ENCODE data around the gene KCNH1. TPM values are rescaled to one million over a fixed set of nuclear protein-coding genes. Genes with fewer than 3 reads are reported as not detected.

Gene KCNH1
- total and polyA plus RNA-seq, 2 experiments from 2014 or later = 0.71 to 1.8 TPM

GRCh38 chr1:210702506-210702905 is 431.4 kb downstream of the KCNH1 start:
- H3K9me3 ChIP-seq (ENCODE audit: low read depth) = no peaks in the 10 kb centered on the region
- no peaks in the 10 kb centered on the region for H3K27me3 ChIP-seq (replicated peaks; ENCODE audit: insufficient read depth)
- H3K4me1 ChIP-seq (ENCODE audit: insufficient read depth) = no peaks in the 10 kb centered on the region
- H3K9me2 ChIP-seq (ENCODE audit: insufficient read depth) = no peaks in the 10 kb centered on the region
- no peak overlapping the region for H3K4me2 ChIP-seq (ENCODE audit: unreplicated experiment)
- no peak overlapping the region for H3K4me3 ChIP-seq
- in situ Hi-C loops (cut with MboI) = no loop called here
- no peak overlapping the region for H3K27ac ChIP-seq
- H3K9ac ChIP-seq = no peak overlapping the region
- no peaks in the 10 kb centered on the region for H4K20me1 ChIP-seq (ENCODE audit: insufficient read depth)
- H3K79me2 ChIP-seq (ENCODE audit: insufficient read depth) = no peaks in the 10 kb centered on the region
- no peak overlapping the region for H2AFZ ChIP-seq
- no peaks in the 10 kb centered on the region for H3F3A ChIP-seq (ENCODE audit: insufficient read depth)
- 32 to 39% methylated on average over 2 of the region's 2 CpGs for WGBS, 2 experiments (ENCODE audit: low coverage in 1 of 2, low lambda C conversion rate in 2 of 2, missing lambda C conversion rate in 2 of 2)
- no peak for TF ChIP-seq EZH2phosphoT487 (IDR thresholded peaks at IDR 0.05; ENCODE audit: insufficient read depth, low read depth)
- no peak for TF ChIP-seq EZH2 (IDR thresholded peaks at IDR 0.05; ENCODE audit: insufficient read depth, poor library complexity, severe bottlenecking)
- DNase-seq = no peak
- no peaks in the 10 kb centered on the region for H3K36me3 ChIP-seq (ENCODE audit: low read depth)

GRCh38 chr1:210700511-210700910 is 433.4 kb downstream of the KCNH1 start:
- DNase-seq = no peak
- no peaks in the 10 kb centered on the region for H3K36me3 ChIP-seq (ENCODE audit: low read depth)
- TF ChIP-seq EZH2 (IDR thresholded peaks at IDR 0.05; ENCODE audit: insufficient read depth, poor library complexity, severe bottlenecking) = no peak
- TF ChIP-seq EZH2phosphoT487 (IDR thresholded peaks at IDR 0.05; ENCODE audit: insufficient read depth, low read depth) = no peak
- no peaks in the 10 kb centered on the region for H4K20me1 ChIP-seq (ENCODE audit: insufficient read depth)
- H3K27ac ChIP-seq = no peak overlapping the region
- no peak overlapping the region for H3K4me3 ChIP-seq
- H3K4me2 ChIP-seq (ENCODE audit: unreplicated experiment) = no peak overlapping the region
- no peaks in the 10 kb centered on the region for H3K9me3 ChIP-seq (ENCODE audit: low read depth)
- H3K4me1 ChIP-seq (ENCODE audit: insufficient read depth) = no peaks in the 10 kb centered on the region
- no peaks in the 10 kb centered on the region for H3K9me2 ChIP-seq (ENCODE audit: insufficient read depth)
- H2AFZ ChIP-seq = no peak overlapping the region
- H3K9ac ChIP-seq = no peak overlapping the region
- no peaks in the 10 kb centered on the region for H3F3A ChIP-seq (ENCODE audit: insufficient read depth)
- H3K27me3 ChIP-seq (replicated peaks; ENCODE audit: insufficient read depth) = no peaks in the 10 kb centered on the region
- 2 to 4% methylated on average over 2 of the region's 2 CpGs for WGBS, 2 experiments (ENCODE audit: low coverage in 1 of 2, low lambda C conversion rate in 2 of 2, missing lambda C conversion rate in 2 of 2)
- H3K79me2 ChIP-seq (ENCODE audit: insufficient read depth) = no peaks in the 10 kb centered on the region
- in situ Hi-C loops (cut with MboI) = no loop called here

GRCh38 chr1:210700083-210700482 is 433.9 kb downstream of the KCNH1 start:
- WGBS, 2 experiments (ENCODE audit: low coverage in 1 of 2, low lambda C conversion rate in 2 of 2, missing lambda C conversion rate in 2 of 2) = 22 to 38% methylated on average over 1 of the region's 1 CpG
- no peaks in the 10 kb centered on the region for H3K9me3 ChIP-seq (ENCODE audit: low read depth)
- no peak overlapping the region for H3K27ac ChIP-seq
- no peaks in the 10 kb centered on the region for H3K4me1 ChIP-seq (ENCODE audit: insufficient read depth)
- no peak for DNase-seq
- no peaks in the 10 kb centered on the region for H3K36me3 ChIP-seq (ENCODE audit: low read depth)
- no peaks in the 10 kb centered on the region for H3K79me2 ChIP-seq (ENCODE audit: insufficient read depth)
- no peak overlapping the region for H3K9ac ChIP-seq
- no peaks in the 10 kb centered on the region for H4K20me1 ChIP-seq (ENCODE audit: insufficient read depth)
- H3F3A ChIP-seq (ENCODE audit: insufficient read depth) = no peaks in the 10 kb centered on the region
- TF ChIP-seq EZH2 (IDR thresholded peaks at IDR 0.05; ENCODE audit: insufficient read depth, poor library complexity, severe bottlenecking) = no peak
- TF ChIP-seq EZH2phosphoT487 (IDR thresholded peaks at IDR 0.05; ENCODE audit: insufficient read depth, low read depth) = no peak
- no peaks in the 10 kb centered on the region for H3K27me3 ChIP-seq (replicated peaks; ENCODE audit: insufficient read depth)
- no peaks in the 10 kb centered on the region for H3K9me2 ChIP-seq (ENCODE audit: insufficient read depth)
- no peak overlapping the region for H2AFZ ChIP-seq
- H3K4me2 ChIP-seq (ENCODE audit: unreplicated experiment) = no peak overlapping the region
- no peak overlapping the region for H3K4me3 ChIP-seq
- in situ Hi-C loops (cut with MboI) = no loop called here

GRCh38 chr1:210698661-210699060 is 435.3 kb downstream of the KCNH1 start:
- Histone ChIP-seq H3K4me3 (no peak overlapping the region), H3K9me2 (ENCODE audit: insufficient read depth) (no peaks in the 10 kb centered on the region), H2AFZ (no peak overlapping the region), H3K9me3 (ENCODE audit: low read depth) (no peaks in the 10 kb centered on the region), H3K9ac (no peak overlapping the region), H3K27me3 (replicated peaks; ENCODE audit: insufficient read depth) (no peaks in the 10 kb centered on the region), H3K4me1 (ENCODE audit: insufficient read depth) (no peaks in the 10 kb centered on the region), H3K79me2 (ENCODE audit: insufficient read depth) (no peaks in the 10 kb centered on the region), H3F3A (ENCODE audit: insufficient read depth) (no peaks in the 10 kb centered on the region), H3K27ac (no peak overlapping the region), H4K20me1 (ENCODE audit: insufficient read depth) (no peaks in the 10 kb centered on the region), H3K36me3 (ENCODE audit: low read depth) (no peaks in the 10 kb centered on the region), H3K4me2 (ENCODE audit: unreplicated experiment) (no peak overlapping the region)
- 26 to 34% methylated on average over 5 of the region's 5 CpGs for WGBS, 2 experiments (ENCODE audit: low coverage in 1 of 2, low lambda C conversion rate in 2 of 2, missing lambda C conversion rate in 2 of 2)
- DNase-seq = no peak
- TF ChIP-seq EZH2 (IDR thresholded peaks at IDR 0.05; ENCODE audit: insufficient read depth, poor library complexity, severe bottlenecking) (no peak), EZH2phosphoT487 (IDR thresholded peaks at IDR 0.05; ENCODE audit: insufficient read depth, low read depth) (no peak)
- in situ Hi-C loops (cut with MboI) = no loop called here

GRCh38 chr1:210697185-210697584 is 436.8 kb downstream of the KCNH1 start:
- no peak for DNase-seq
- H3K9ac ChIP-seq = no peak overlapping the region
- H4K20me1 ChIP-seq (ENCODE audit: insufficient read depth) = no peaks in the 10 kb centered on the region
- H3K27me3 ChIP-seq (replicated peaks; ENCODE audit: insufficient read depth) = no peaks in the 10 kb centered on the region
- H2AFZ ChIP-seq = no peak overlapping the region
- H3K4me1 ChIP-seq (ENCODE audit: insufficient read depth) = no peaks in the 10 kb centered on the region
- no peaks in the 10 kb centered on the region for H3K9me3 ChIP-seq (ENCODE audit: low read depth)
- no peaks in the 10 kb centered on the region for H3F3A ChIP-seq (ENCODE audit: insufficient read depth)
- no peak for TF ChIP-seq EZH2phosphoT487 (IDR thresholded peaks at IDR 0.05; ENCODE audit: insufficient read depth, low read depth)
- no peak for TF ChIP-seq EZH2 (IDR thresholded peaks at IDR 0.05; ENCODE audit: insufficient read depth, poor library complexity, severe bottlenecking)
- no peak overlapping the region for H3K4me3 ChIP-seq
- no peak overlapping the region for H3K27ac ChIP-seq
- 24 to 33% methylated on average over 3 of the region's 3 CpGs for WGBS, 2 experiments (ENCODE audit: low coverage in 1 of 2, low lambda C conversion rate in 2 of 2, missing lambda C conversion rate in 2 of 2)
- no peak overlapping the region for H3K4me2 ChIP-seq (ENCODE audit: unreplicated experiment)
- H3K9me2 ChIP-seq (ENCODE audit: insufficient read depth) = no peaks in the 10 kb centered on the region
- H3K79me2 ChIP-seq (ENCODE audit: insufficient read depth) = no peaks in the 10 kb centered on the region
- in situ Hi-C loops (cut with MboI) = no loop called here
- no peaks in the 10 kb centered on the region for H3K36me3 ChIP-seq (ENCODE audit: low read depth)

All from GM23248 (cell line).